ENCODE data around the gene KCNQ2.

DNA sequence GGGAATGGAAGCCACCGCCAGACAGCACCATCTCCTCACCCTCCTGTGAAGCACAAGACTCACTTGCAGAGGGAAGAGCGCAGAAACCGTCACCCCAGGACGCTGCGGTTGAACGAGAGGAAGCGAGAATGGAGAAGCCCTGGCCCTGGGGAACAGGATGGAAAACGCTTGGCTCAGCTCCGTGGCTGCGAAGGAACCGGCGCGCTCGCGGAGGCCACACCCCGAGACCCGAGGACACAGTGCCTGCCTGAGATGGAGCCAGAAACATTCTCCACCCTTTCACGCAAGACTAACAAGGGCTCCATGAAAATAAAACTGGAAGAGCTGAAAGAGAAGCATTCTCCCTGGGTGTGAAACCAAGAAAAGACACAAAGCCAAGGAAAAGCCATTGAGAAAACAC, 86.0 kb downstream of the KCNQ2 start:
- no peak for TF ChIP-seq YY1 (IDR thresholded peaks at IDR 0.05; ENCODE audit: insufficient read depth, insufficient read length)
- TF ChIP-seq SUZ12 (IDR thresholded peaks at IDR 0.05; ENCODE audit: extremely low read depth, insufficient read depth, insufficient read length) = no peak

Measured in NT2/D1 (cell line).